HG03354 (cell line): ENCODE results near the gene MYO15A.
"Not testable (repeated sequence)": the region's sequence is repeated elsewhere in the genome, so short reads cannot be mapped to it uniquely, and the experiment has no call there.

ENCODE experiments used
- ATAC-seq: cut with Tn5 transposase; IDR thresholded peaks from one replicate; pipeline ENCODE4 v1.9.1; 2021; ENCODE audit warnings: mild to moderate bottlenecking; ENCODE audit not compliant: unreplicated experiment, poor library complexity, severe bottlenecking

The MYO15A gene

DNA sequence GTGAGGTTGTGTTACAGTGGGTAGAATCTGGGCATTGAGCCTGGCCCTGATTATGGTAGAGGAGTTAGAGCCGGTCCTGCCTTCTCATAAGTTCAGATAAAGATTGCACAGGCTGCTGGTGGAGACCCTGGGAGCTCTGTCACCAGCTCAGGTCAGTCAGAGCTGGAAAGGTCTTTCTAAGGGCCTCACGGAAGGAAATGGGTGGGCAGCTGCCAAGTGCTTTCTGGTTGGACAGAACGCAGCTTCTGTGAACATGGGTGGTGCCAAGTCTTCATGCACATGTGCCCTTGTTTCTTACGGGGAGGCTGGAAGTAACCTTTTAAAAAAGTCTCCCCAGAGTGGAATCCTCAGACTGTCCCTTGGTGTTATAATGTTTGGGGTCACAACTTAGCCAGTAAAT, 90.0 kb downstream of the MYO15A start:
- no peak for ATAC-seq

DNA sequence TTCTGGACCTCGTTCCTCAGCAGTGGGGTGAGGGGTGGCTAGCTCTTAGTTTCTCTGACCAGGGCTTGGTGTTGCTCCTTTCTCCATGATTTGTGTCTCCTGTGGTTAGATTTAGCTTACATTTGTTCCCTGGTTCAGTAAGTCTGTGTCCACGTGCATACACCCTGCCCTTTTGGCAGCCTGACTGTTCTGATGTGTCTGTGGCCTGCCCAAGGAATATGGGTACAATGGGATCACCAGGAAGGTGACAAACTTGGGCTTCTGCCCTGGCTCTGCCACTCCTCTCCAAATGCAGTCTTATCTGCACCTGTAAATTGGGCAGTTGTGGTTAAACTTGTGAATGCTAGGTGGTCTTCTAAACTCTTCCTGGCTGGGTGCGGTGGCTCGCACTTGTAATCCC, 92.6 kb downstream of the MYO15A start:
- ATAC-seq, result no peak

DNA sequence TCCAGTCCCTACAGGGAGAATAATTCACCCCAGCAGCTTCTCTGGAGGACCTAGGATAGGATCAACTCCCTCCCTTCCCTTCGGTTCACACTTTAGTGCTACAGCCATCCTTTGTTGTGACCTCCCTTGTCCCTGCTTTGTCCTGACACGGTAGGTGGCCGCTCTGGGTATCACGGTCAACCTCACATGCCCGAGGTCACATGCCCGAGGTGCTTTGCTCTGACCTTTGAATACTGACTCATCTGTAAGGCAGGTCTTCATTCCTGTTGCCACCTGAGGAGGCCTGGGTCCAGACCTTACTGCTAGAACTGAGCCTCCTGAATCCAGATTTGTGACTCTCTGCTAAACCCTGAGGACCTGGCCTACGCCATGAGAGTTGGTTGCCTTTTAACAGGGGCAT, 94.8 kb downstream of the MYO15A start:
- ATAC-seq, result no peak

DNA sequence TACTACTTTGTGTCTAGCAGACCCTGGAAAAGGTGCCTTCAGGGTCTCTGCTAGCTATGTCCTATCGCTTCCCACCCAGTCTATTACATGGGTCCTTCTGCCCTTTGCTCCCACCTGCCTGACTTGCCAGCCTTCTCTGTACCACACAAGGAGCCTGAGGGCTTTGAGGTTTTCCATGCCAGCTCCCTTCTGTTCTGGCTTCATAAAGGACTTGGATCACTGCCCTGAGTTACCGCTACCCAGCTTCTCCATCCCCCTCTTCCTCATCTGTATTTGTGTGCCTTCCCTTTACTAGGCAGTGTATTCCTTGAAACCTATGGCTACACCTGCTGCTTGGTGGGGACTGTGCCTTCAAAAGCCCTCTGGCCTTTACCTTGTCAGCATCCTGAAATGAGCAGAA, 97.3 kb downstream of the MYO15A start:
- no peak for ATAC-seq

DNA sequence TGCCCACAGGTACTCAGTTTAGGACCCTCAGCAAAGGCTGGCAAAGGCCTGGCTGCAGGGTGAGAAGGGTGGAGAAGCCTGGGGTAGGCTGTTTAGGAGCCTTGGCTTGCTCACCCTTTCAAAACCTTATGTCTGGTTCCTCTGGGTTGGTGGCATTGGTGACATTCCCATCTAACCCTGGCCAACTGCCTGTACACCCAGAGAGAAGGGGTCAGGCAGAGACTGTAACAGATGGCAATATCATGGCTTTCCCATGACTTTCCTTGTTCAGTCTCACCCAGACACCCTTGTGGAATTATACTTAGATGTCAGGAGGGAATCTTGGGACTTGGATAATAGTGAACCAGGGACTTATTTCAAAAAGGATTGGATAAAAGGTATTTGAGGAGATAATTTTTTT, 98.4 kb downstream of the MYO15A start:
- no peak for ATAC-seq

DNA sequence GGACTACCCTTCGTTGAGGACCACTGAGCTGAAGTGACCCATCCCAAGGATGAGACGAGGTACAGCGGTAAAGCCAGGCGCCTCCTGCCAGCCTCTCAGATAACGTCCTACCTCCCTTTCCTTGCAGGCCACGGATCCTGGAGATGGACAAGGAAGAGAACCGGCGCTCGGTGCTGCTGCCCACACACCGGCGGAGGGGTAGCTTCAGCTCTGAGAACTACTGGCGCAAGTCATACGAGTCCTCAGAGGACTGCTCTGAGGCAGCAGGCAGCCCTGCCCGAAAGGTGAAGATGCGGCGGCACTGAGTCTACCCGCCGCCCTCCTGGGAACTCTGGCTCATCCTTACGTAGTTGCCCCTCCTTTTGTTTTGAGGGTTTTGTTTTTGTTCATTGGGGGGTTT, 99.5 kb downstream of the MYO15A start:
- no peak for ATAC-seq

GRCh38 chr17:18213666-18214270, 105.2 kb downstream of the MYO15A start:
- ATAC-seq, result no peak

DNA sequence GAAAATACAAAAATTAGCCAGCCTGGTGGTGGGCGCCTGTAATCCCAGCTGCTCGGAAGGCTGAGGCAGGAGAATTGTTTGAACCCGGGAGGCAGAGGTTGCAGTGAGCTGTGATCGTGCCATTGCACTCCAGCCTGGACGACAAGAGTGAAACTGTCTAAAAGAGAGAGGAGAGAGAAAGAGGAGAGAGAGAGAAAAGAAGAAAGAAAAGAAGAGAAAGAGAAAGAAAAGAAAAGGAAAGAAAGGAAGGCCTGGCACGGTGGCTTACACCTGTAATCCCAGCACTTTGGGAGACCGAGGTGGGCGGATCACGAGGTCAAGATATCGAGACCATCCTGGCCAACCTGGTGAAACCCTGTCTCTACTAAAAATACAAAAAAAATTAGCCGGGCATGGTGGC, 108.3 kb downstream of the MYO15A start:
- not testable (repeated sequence) for ATAC-seq

- ATAC-seq, result peak; percentile 62
Measured at GRCh38 chr17:18217412-18218015, 109.0 kb downstream of the MYO15A start.

GRCh38 chr17:18218756-18219415, 110.3 kb downstream of the MYO15A start:
- no peak for ATAC-seq

DNA sequence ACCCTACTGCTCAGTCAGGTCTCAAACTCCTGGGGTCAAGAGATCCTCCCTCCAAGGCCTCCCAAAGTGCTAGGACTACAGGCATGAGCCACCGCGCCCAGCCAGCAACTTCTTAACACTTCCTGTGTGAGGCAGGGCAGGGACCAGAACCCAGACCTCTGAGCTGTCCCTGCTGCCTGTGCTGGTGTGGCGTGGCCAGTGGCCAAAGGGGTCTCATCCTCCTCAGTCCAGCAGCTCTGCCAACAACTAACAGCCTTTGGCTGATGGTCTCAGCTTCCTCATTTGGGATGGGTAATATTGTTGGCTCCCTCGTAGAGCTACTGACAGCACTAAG, 115.5 kb downstream of the MYO15A start:
- ATAC-seq, result no peak

- no peak for ATAC-seq
Measured at GRCh38 chr17:18224387-18225120, 116.0 kb downstream of the MYO15A start.

GRCh38 chr17:18225121-18225641, 116.6 kb downstream of the MYO15A start, which contains the start of gene LLGL1:
Gene LLGL1, plus strand, starts transcription at chr17:18225635. Its CDS starts 48 bp downstream, at chr17:18225683.
- ATAC-seq, result peak; percentile 91

- ATAC-seq, result peak; percentile 22
Measured at GRCh38 chr17:18225642-18226283, 117.2 kb downstream of the MYO15A start.

- no peak for ATAC-seq
Measured at GRCh38 chr17:18226284-18226945, 117.9 kb downstream of the MYO15A start.

DNA sequence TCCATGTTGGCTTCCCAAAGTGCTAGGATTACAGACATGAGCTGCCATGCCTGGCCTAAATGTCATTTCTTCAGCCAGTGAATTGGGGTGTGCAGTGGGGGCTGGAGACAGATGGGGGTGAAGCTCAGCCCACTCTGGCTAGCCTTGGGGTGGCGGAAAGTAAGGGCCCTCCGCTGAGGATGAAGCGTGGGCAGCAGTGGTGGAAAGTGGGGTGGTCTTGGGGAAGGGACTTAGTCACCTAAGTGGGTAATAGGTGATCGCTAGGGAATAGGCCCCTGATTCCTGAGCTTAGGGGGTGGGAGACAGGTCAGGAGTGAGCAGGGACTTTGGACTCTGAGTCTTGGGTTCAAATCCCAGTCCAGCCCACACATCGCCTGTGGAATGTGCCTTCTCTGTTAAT, 119.1 kb downstream of the MYO15A start:
- no peak for ATAC-seq

DNA sequence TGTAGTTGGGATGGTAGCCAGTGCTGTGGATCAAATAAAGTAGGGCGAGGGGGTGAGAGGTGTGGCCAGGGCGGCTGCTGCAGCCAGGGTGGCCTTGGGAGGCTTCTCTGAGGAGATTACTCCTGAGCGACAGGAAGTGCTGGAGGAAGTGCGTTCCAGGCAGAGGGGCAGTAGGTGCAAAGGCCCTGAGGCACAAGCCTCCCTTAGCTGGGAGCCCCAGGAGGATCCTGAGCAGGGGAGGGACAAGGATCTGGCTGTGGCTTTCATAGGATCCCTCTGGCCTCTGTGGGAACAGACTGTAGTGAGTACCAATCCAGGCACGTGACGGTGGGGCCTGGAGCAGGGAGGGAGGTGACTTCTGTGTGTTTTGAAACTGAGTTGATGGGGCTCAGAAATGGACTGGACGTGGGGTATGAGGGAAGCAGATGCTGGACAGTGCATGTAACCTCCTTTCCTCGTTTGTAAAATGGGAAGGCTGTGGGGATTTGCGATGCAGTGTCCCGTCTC, 119.7 kb downstream of the MYO15A start:
- ATAC-seq, result no peak

GRCh38 chr17:18229254-18229653, 120.7 kb downstream of the MYO15A start:
- no peak for ATAC-seq
